ENCODE measurements around the gene PPP5C.

PPP5C gene

GRCh38 chr19:46337487-46337886 lies 9.4 kb upstream of the PPP5C start:
- DNase-seq: no peak

GRCh38 chr19:46339446-46339845 lies 7.4 kb upstream of the PPP5C start:
- no peak for DNase-seq

- no peak for DNase-seq
Observed at GRCh38 chr19:46340051-46340659, 6.7 kb upstream of the PPP5C start.

GRCh38 chr19:46341937-46342336 lies 5.0 kb upstream of the PPP5C start:
- no peak for DNase-seq

- no peak for DNase-seq
Observed at GRCh38 chr19:46344363-46344762, 2.5 kb upstream of the PPP5C start.

- no peak for DNase-seq
Observed at GRCh38 chr19:46345157-46345556, 1.7 kb upstream of the PPP5C start.

GRCh38 chr19:46347572-46347883 lies 641 bp downstream of the PPP5C start:
- DNase-seq: no peak

GRCh38 chr19:46347985-46348384 lies 1.1 kb downstream of the PPP5C start:
- no peak for DNase-seq

- no peak for DNase-seq
Observed at GRCh38 chr19:46349311-46349993, 2.6 kb downstream of the PPP5C start.

- no peak for DNase-seq
Observed at GRCh38 chr19:46350029-46350757, 3.3 kb downstream of the PPP5C start.

- no peak for DNase-seq
Observed at GRCh38 chr19:46350758-46351159, 3.9 kb downstream of the PPP5C start.

- no peak for DNase-seq
Observed at GRCh38 chr19:46351241-46352041, 4.6 kb downstream of the PPP5C start.

- DNase-seq: no peak
Observed at GRCh38 chr19:46353730-46354528, 7.0 kb downstream of the PPP5C start.

GRCh38 chr19:46355234-46356148 lies 8.6 kb downstream of the PPP5C start:
- DNase-seq: no peak

GRCh38 chr19:46356149-46357055 lies 9.5 kb downstream of the PPP5C start:
- DNase-seq: no peak

- DNase-seq: no peak
Observed at GRCh38 chr19:46357846-46358583, 11.1 kb downstream of the PPP5C start.

- DNase-seq: no peak
Observed at GRCh38 chr19:46361915-46362314, 15.0 kb downstream of the PPP5C start.

GRCh38 chr19:46364359-46364758 lies 17.5 kb downstream of the PPP5C start:
- DNase-seq: no peak

GRCh38 chr19:46365561-46365960 lies 18.7 kb downstream of the PPP5C start:
- no peak for DNase-seq

Data from NCI-H1092 treated with DMSO at 0.1 percent for 48 hours (cell line).